ENCODE data around the gene NRAS.

NRAS gene

GRCh38 chr1:114695430-114696058 is 21.0 kb downstream of the NRAS start, which contains the start of gene AMPD1:
AMPD1 (minus strand) TSS chr1:114695546; CDS start chr1:114695471, 75 bp downstream.
- Histone ChIP-seq H3K4me3 (ENCODE audit: low read length) (no peak within 1 kb of the TSS), H3K36me3 (ENCODE audit: insufficient read depth, low read length) (no peaks in the 10 kb centered on the region), H3K4me2 (ENCODE audit: low read length) (no peak within 1 kb of the TSS), H3K9me3 (replicated peaks; ENCODE audit: low read length) (no peaks in the 10 kb centered on the region), H3K4me1 (ENCODE audit: control insufficient read depth, insufficient read depth, low read length) (peaks cover 3% of the 10 kb centered on the region), H3K9ac (ENCODE audit: low read depth, low read length) (no peak within 1 kb of the TSS), H3K27me3 (ENCODE audit: control insufficient read depth, insufficient read depth, low read length) (peaks cover 3% of the 10 kb centered on the region)

GRCh38 chr1:114694540-114695310 is 21.8 kb downstream of the NRAS start:
- Histone ChIP-seq H3K36me3 (ENCODE audit: insufficient read depth, low read length) (no peaks in the 10 kb centered on the region), H3K4me2 (ENCODE audit: low read length) (no peak overlapping the region), H3K4me3 (ENCODE audit: low read length) (no peak overlapping the region), H3K9ac (ENCODE audit: low read depth, low read length) (no peak overlapping the region), H3K9me3 (replicated peaks; ENCODE audit: low read length) (no peaks in the 10 kb centered on the region), H3K27me3 (ENCODE audit: control insufficient read depth, insufficient read depth, low read length) (peaks cover 6% of the 10 kb centered on the region), H3K4me1 (ENCODE audit: control insufficient read depth, insufficient read depth, low read length) (peaks cover 3% of the 10 kb centered on the region)

GRCh38 chr1:114692947-114693346 is 23.6 kb downstream of the NRAS start:
- Histone ChIP-seq H3K4me2 (ENCODE audit: low read length) (no peak overlapping the region), H3K27me3 (ENCODE audit: control insufficient read depth, insufficient read depth, low read length) (peaks cover 22% of the 10 kb centered on the region), H3K36me3 (ENCODE audit: insufficient read depth, low read length) (no peaks in the 10 kb centered on the region), H3K4me1 (ENCODE audit: control insufficient read depth, insufficient read depth, low read length) (peaks cover 3% of the 10 kb centered on the region), H3K9me3 (replicated peaks; ENCODE audit: low read length) (no peaks in the 10 kb centered on the region), H3K9ac (ENCODE audit: low read depth, low read length) (no peak overlapping the region), H3K4me3 (ENCODE audit: low read length) (no peak overlapping the region)

- Histone ChIP-seq H3K4me1 (ENCODE audit: control insufficient read depth, insufficient read depth, low read length) (peaks cover 3% of the 10 kb centered on the region), H3K4me3 (ENCODE audit: low read length) (no peak overlapping the region), H3K9ac (ENCODE audit: low read depth, low read length) (no peak overlapping the region), H3K36me3 (ENCODE audit: insufficient read depth, low read length) (no peaks in the 10 kb centered on the region), H3K9me3 (replicated peaks; ENCODE audit: low read length) (no peaks in the 10 kb centered on the region), H3K27me3 (ENCODE audit: control insufficient read depth, insufficient read depth, low read length) (peaks cover 40% of the 10 kb centered on the region), H3K4me2 (ENCODE audit: low read length) (no peak overlapping the region)
Observed at GRCh38 chr1:114691061-114691460, 25.5 kb downstream of the NRAS start.

- no peak overlapping the region for H3K9ac ChIP-seq (ENCODE audit: low read depth, low read length)
- H3K4me2 ChIP-seq (ENCODE audit: low read length), result no peak overlapping the region
- H3K4me1 ChIP-seq (ENCODE audit: control insufficient read depth, insufficient read depth, low read length), result peaks cover under 1% of the 10 kb centered on the region
- no peak overlapping the region for H3K4me3 ChIP-seq (ENCODE audit: low read length)
- peaks cover 49% of the 10 kb centered on the region for H3K27me3 ChIP-seq (ENCODE audit: control insufficient read depth, insufficient read depth, low read length)
- no peaks in the 10 kb centered on the region for H3K36me3 ChIP-seq (ENCODE audit: insufficient read depth, low read length)
- no peaks in the 10 kb centered on the region for H3K9me3 ChIP-seq (replicated peaks; ENCODE audit: low read length)
Observed at GRCh38 chr1:114690148-114690547, 26.4 kb downstream of the NRAS start.

- no peaks in the 10 kb centered on the region for H3K9me3 ChIP-seq (replicated peaks; ENCODE audit: low read length)
- H3K4me3 ChIP-seq (ENCODE audit: low read length), result no peak overlapping the region
- H3K27me3 ChIP-seq (ENCODE audit: control insufficient read depth, insufficient read depth, low read length), result peaks cover 60% of the 10 kb centered on the region
Observed at GRCh38 chr1:114688526-114688925, 28.0 kb downstream of the NRAS start.

GRCh38 chr1:114685851-114686250 is 30.7 kb downstream of the NRAS start:
- Histone ChIP-seq H3K9ac (ENCODE audit: low read depth, low read length) (no peak overlapping the region), H3K4me2 (ENCODE audit: low read length) (no peak overlapping the region), H3K4me1 (ENCODE audit: control insufficient read depth, insufficient read depth, low read length) (no peaks in the 10 kb centered on the region), H3K9me3 (replicated peaks; ENCODE audit: low read length) (no peaks in the 10 kb centered on the region), H3K36me3 (ENCODE audit: insufficient read depth, low read length) (no peaks in the 10 kb centered on the region), H3K4me3 (ENCODE audit: low read length) (no peak overlapping the region), H3K27me3 (ENCODE audit: control insufficient read depth, insufficient read depth, low read length) (peaks cover 63% of the 10 kb centered on the region)

More at GRCh38 chr1:114688526-114688925, 28.0 kb downstream of the NRAS start:
- Histone ChIP-seq H3K4me2 (ENCODE audit: low read length) (no peak overlapping the region), H3K4me1 (ENCODE audit: control insufficient read depth, insufficient read depth, low read length) (no peaks in the 10 kb centered on the region), H3K9ac (ENCODE audit: low read depth, low read length) (no peak overlapping the region), H3K36me3 (ENCODE audit: insufficient read depth, low read length) (no peaks in the 10 kb centered on the region)

- Histone ChIP-seq H3K27me3 (ENCODE audit: control insufficient read depth, insufficient read depth, low read length) (peaks cover 61% of the 10 kb centered on the region), H3K9ac (ENCODE audit: low read depth, low read length) (no peak overlapping the region), H3K4me1 (ENCODE audit: control insufficient read depth, insufficient read depth, low read length) (no peaks in the 10 kb centered on the region), H3K4me2 (ENCODE audit: low read length) (no peak overlapping the region), H3K4me3 (ENCODE audit: low read length) (no peak overlapping the region), H3K36me3 (ENCODE audit: insufficient read depth, low read length) (no peaks in the 10 kb centered on the region), H3K9me3 (replicated peaks; ENCODE audit: low read length) (no peaks in the 10 kb centered on the region)
Observed at GRCh38 chr1:114677691-114678090, 38.9 kb downstream of the NRAS start.

- Histone ChIP-seq H3K4me1 (ENCODE audit: control insufficient read depth, insufficient read depth, low read length) (no peaks in the 10 kb centered on the region), H3K4me3 (ENCODE audit: low read length) (no peak overlapping the region), H3K36me3 (ENCODE audit: insufficient read depth, low read length) (no peaks in the 10 kb centered on the region), H3K9ac (ENCODE audit: low read depth, low read length) (no peak overlapping the region), H3K27me3 (ENCODE audit: control insufficient read depth, insufficient read depth, low read length) (peaks cover 61% of the 10 kb centered on the region), H3K9me3 (replicated peaks; ENCODE audit: low read length) (no peaks in the 10 kb centered on the region), H3K4me2 (ENCODE audit: low read length) (no peak overlapping the region)
Observed at GRCh38 chr1:114676115-114676514, 40.5 kb downstream of the NRAS start.

- H3K9ac ChIP-seq (ENCODE audit: low read depth, low read length), result no peak overlapping the region
- peaks cover 7% of the 10 kb centered on the region for H3K4me1 ChIP-seq (ENCODE audit: control insufficient read depth, insufficient read depth, low read length)
- H3K4me2 ChIP-seq (ENCODE audit: low read length), result no peak overlapping the region
- no peak overlapping the region for H3K4me3 ChIP-seq (ENCODE audit: low read length)
- H3K9me3 ChIP-seq (replicated peaks; ENCODE audit: low read length), result no peaks in the 10 kb centered on the region
- H3K27me3 ChIP-seq (ENCODE audit: control insufficient read depth, insufficient read depth, low read length), result peaks cover 29% of the 10 kb centered on the region
- no peaks in the 10 kb centered on the region for H3K36me3 ChIP-seq (ENCODE audit: insufficient read depth, low read length)
Observed at GRCh38 chr1:114671939-114672275, 44.7 kb downstream of the NRAS start.

GRCh38 chr1:114671011-114671938 is 45.3 kb downstream of the NRAS start:
- peaks cover 7% of the 10 kb centered on the region for H3K4me1 ChIP-seq (ENCODE audit: control insufficient read depth, insufficient read depth, low read length)
- H3K9me3 ChIP-seq (replicated peaks; ENCODE audit: low read length), result no peaks in the 10 kb centered on the region
- peak overlapping the region; percentile 41 for H3K4me3 ChIP-seq (ENCODE audit: low read length)
- peak overlapping the region; percentile 96 for H3K4me2 ChIP-seq (ENCODE audit: low read length)
- H3K27me3 ChIP-seq (ENCODE audit: control insufficient read depth, insufficient read depth, low read length), result peaks cover 23% of the 10 kb centered on the region
- H3K9ac ChIP-seq (ENCODE audit: low read depth, low read length), result no peak overlapping the region
- no peaks in the 10 kb centered on the region for H3K36me3 ChIP-seq (ENCODE audit: insufficient read depth, low read length)

Measured in skeletal muscle satellite cell (primary cell).